GM23338 (cell line): ENCODE data around the gene ADCK2. TPM values are rescaled to one million over a fixed set of nuclear protein-coding genes. Genes with fewer than 3 reads are reported as not detected.
A peak's percentile ranks its signal among the peaks of the same experiment; 100 is the strongest.

ENCODE experiments used
- ATAC-seq: fragments of 200-7000 bp; cut with Tn5 transposase; 3 replicates; pipeline ENCODE4 v1.9.1; 2020
- DNase-seq: peaks from one replicate; pipeline ENCODE4 v3.0.0-alpha.2; 2015; ENCODE audit warnings: low spot score
- H2AFZ ChIP-seq: fragments of 200-600 bp; sonication (generic); 2 replicates; pipeline ENCODE4 v1.8.0; 2016; ENCODE audit warnings: antibody characterized with exemption, mild to moderate bottlenecking, moderate library complexity
- H3F3A ChIP-seq: fragments of 200-600 bp; sonication (generic); replicated peaks from 2 replicates; pipeline ENCODE4 v1.8.0; 2017; ENCODE audit warnings: antibody characterized with exemption, mixed run types, low read depth
- H3K27ac ChIP-seq: fragments of 200-600 bp; sonication (generic); 2 replicates; pipeline ENCODE4 v1.6.1; 2016; ENCODE audit warnings: low read depth
- H3K27me3 ChIP-seq: fragments of 200-600 bp; sonication (generic); 2 replicates; pipeline ENCODE4 v1.8.0; 2016; ENCODE audit warnings: mild to moderate bottlenecking, mixed run types, moderate library complexity; ENCODE audit not compliant: insufficient read depth
- H3K36me3 ChIP-seq: fragments of 200-600 bp; sonication (generic); 2 replicates; pipeline ENCODE4 v1.8.0; 2016; ENCODE audit warnings: mild to moderate bottlenecking; ENCODE audit not compliant: insufficient read depth
- H3K4me1 ChIP-seq: fragments of 200-600 bp; sonication (generic); 2 replicates; pipeline ENCODE4 v1.8.0; 2016; ENCODE audit warnings: mild to moderate bottlenecking, moderate library complexity; ENCODE audit not compliant: insufficient read depth
- H3K4me2 ChIP-seq: fragments of 200-600 bp; sonication (generic); 2 replicates; pipeline ENCODE4 v1.7.1; 2017; ENCODE audit warnings: mixed run types
- H3K4me3 ChIP-seq: fragments of 200-600 bp; sonication (generic); 2 replicates; pipeline ENCODE4 v1.6.1; 2016; ENCODE audit warnings: mixed run types
- H3K79me2 ChIP-seq: fragments of 200-600 bp; sonication (generic); replicated peaks from 2 replicates; pipeline ENCODE4 v1.8.0; 2017; ENCODE audit warnings: mild to moderate bottlenecking; ENCODE audit not compliant: insufficient read depth
- H3K9me2 ChIP-seq: fragments of 200-600 bp; sonication (generic); 2 replicates; pipeline ENCODE4 v1.8.0; 2017; ENCODE audit not compliant: insufficient read depth
- H4K20me1 ChIP-seq: fragments of 200-600 bp; sonication (generic); replicated peaks from 2 replicates; pipeline ENCODE4 v1.8.0; 2017; ENCODE audit warnings: mild to moderate bottlenecking; ENCODE audit not compliant: insufficient read depth
- H3K27ac Mint-ChIP-seq: 2 replicates; pipeline ENCODE4 v1.8.0; 2020; ENCODE audit warnings: inconsistent platforms, mild to moderate bottlenecking, moderate library complexity, mixed read lengths
- H3K27me3 Mint-ChIP-seq: 3 replicates; pipeline ENCODE4 v1.8.0; 2022; ENCODE audit warnings: low read depth, mild to moderate bottlenecking, moderate library complexity, mixed read lengths, inconsistent platforms; ENCODE audit not compliant: insufficient read depth, poor library complexity
- H3K36me3 Mint-ChIP-seq: 3 replicates; pipeline ENCODE4 v1.8.0; 2021; ENCODE audit warnings: low read depth, mild to moderate bottlenecking, inconsistent platforms, moderate library complexity, mixed read lengths
- H3K4me1 Mint-ChIP-seq: 3 replicates; pipeline ENCODE4 v1.8.0; 2020; ENCODE audit warnings: mild to moderate bottlenecking, inconsistent platforms, mixed read lengths
- H3K4me3 Mint-ChIP-seq: 3 replicates; pipeline ENCODE4 v1.8.0; 2021; ENCODE audit warnings: moderate library complexity, mild to moderate bottlenecking, inconsistent platforms, mixed read lengths
- H3K9me3 Mint-ChIP-seq: 3 replicates; pipeline ENCODE4 v1.8.0; 2020; ENCODE audit warnings: moderate library complexity, mild to moderate bottlenecking, inconsistent platforms, mixed read lengths
- CTCF ChIP-seq, 2 experiments: fragments of 200-600 bp in 1 of 2; sonication (generic) in 1 of 2; conservative IDR thresholded peaks; 2 replicates each; pipeline versions ENCODE4 v1.5.1 to v1.6.1; 2016 to 2017; ENCODE audit warnings: antibody characterized with exemption in 2 of 2, low read depth in 2 of 2, mild to moderate bottlenecking in 2 of 2, moderate library complexity in 1 of 2
- ETS1 ChIP-seq: IDR thresholded peaks from 2 replicates; pipeline ENCODE4 v1.6.1; 2016; ENCODE audit warnings: antibody characterized with exemption
- NANOG ChIP-seq: IDR thresholded peaks from 2 replicates; pipeline ENCODE4 v1.6.1; 2016; ENCODE audit warnings: antibody characterized with exemption, borderline replicate concordance
- ZNF462 ChIP-seq: fragments of 250-450 bp; sonication (Bioruptor Pico); IDR thresholded peaks from 2 replicates; pipeline ENCODE4 v1.5.0; 2020; ENCODE audit warnings: mild to moderate bottlenecking, moderate library complexity
- polyA plus RNA-seq: library from polyadenylated mRNA; unstranded; fragments of >200 nt; fragmentation: Nextera tagmentation; extraction: Ambion mirVana; gene quantifications from 2 replicates; pipeline ENCODE4 v1.2.1, GENCODE V29; 2016
- total RNA-seq: library from RNA; depleted of rRNA; stranded (reverse); fragments of >200 nt; shearing (Covaris generic); gene quantifications from 2 replicates; pipeline ENCODE4 v1.2.3, GENCODE V29; 2014

ADCK2 gene
- total and polyA plus RNA-seq, 2 experiments from 2014 or later, result 4.7 to 14.4 TPM

GRCh38 chr7:140653319-140654108, 19.2 kb upstream of the ADCK2 start:
- Mint-ChIP-seq H3K4me1 (peaks cover 9% of the 10 kb centered on the region), H3K27me3 (peaks cover 14% of the 10 kb centered on the region), H3K4me3 (no peak overlapping the region), H3K27ac (no peak overlapping the region; the same call in 1 of the 2 replicates), H3K9me3 (peaks cover 3% of the 10 kb centered on the region; the same call in 1 of the 3 replicates), H3K36me3 (no peaks in the 10 kb centered on the region)
- Histone ChIP-seq H3K27ac (no peak overlapping the region), H3K27me3 (no peaks in the 10 kb centered on the region), H3K9me2 (no peaks in the 10 kb centered on the region), H3K36me3 (no peaks in the 10 kb centered on the region), H3F3A (no peaks in the 10 kb centered on the region), H2AFZ (peak overlapping the region; percentile 57), H3K79me2 (no peaks in the 10 kb centered on the region), H3K4me1 (no peaks in the 10 kb centered on the region), H3K4me2 (no peak overlapping the region), H4K20me1 (no peaks in the 10 kb centered on the region), H3K4me3 (no peak overlapping the region)
- peak; percentile 92 for ATAC-seq
- TF ChIP-seq CTCF (conservative IDR thresholded peaks at IDR 0.05; ENCODE audit: low read depth in 2 of 2), result peak; percentile 93 to 97
- no peak for TF ChIP-seq ETS1
- no peak for TF ChIP-seq NANOG
- no peak for TF ChIP-seq ZNF462
- peak; percentile 95 for DNase-seq
